Measurements from ENCODE around the gene TEX19.

- TF ChIP-seq EZH2 (IDR thresholded peaks at IDR 0.05; ENCODE audit: low read depth) (no peak), CTCF (conservative IDR thresholded peaks at IDR 0.05) (no peak)
These were observed 40.6 kb downstream of the TEX19 start for GRCh38 chr17:82399601-82400101.
